ENCODE results near the gene DTWD2. TPM values are rescaled to one million over a fixed set of nuclear protein-coding genes. Genes with fewer than 3 reads are reported as not detected.

DTWD2 gene
- 1 to 10 TPM; 3.0 to 4.4 TPM for total RNA-seq

- ChIA-PET POLR2A (interaction anchor here (0.5 to 1.0 kb wide), 2 partner anchors 38 to 82 kb away, joined by 4 to 7 read pairs; partner anchors contain the start of gene DMXL1), CTCF (interaction anchor here (0.6 to 3.0 kb wide), 21 partner anchors 17 to 726 kb away, joined by 3 to 19 read pairs (median 4); no protein-coding TSS in a partner anchor)
Observed at GRCh38 chr5:118987988-118988865, at the start of gene DTWD2. TSS of gene DTWD2 (minus strand) at chr5:118988547. CDS start at chr5:118988511, 36 bp downstream.

GRCh38 chr5:119037496-119038215 lies 49.3 kb upstream of the DTWD2 start:
- CTCF ChIA-PET: no interaction called here
- POLR2A ChIA-PET: no interaction called here

GRCh38 chr5:119036101-119036762 lies 47.9 kb upstream of the DTWD2 start:
- ChIA-PET POLR2A (no interaction called here), CTCF (no interaction called here)

- POLR2A ChIA-PET: no interaction called here
- CTCF ChIA-PET: interaction anchor here (0.6 to 0.7 kb wide), 3 partner anchors 11 to 426 kb away, joined by 3 to 4 read pairs (median 3); no protein-coding TSS in a partner anchor
Observed at GRCh38 chr5:119033135-119033534, 44.8 kb upstream of the DTWD2 start.

- POLR2A ChIA-PET: no interaction called here
- CTCF ChIA-PET: interaction anchor here (0.6 kb wide), 2 partner anchors 118 to 141 kb away, joined by 3 read pairs; no protein-coding TSS in a partner anchor
Observed at GRCh38 chr5:119032656-119033055, 44.3 kb upstream of the DTWD2 start.

GRCh38 chr5:119031905-119032304 lies 43.6 kb upstream of the DTWD2 start:
- ChIA-PET CTCF (interaction anchor here (0.6 kb wide), 1 partner anchor 142 kb away, joined by 3 read pairs; no protein-coding TSS in a partner anchor), POLR2A (no interaction called here)

- ChIA-PET POLR2A (no interaction called here), CTCF (no interaction called here)
Observed at GRCh38 chr5:119031011-119031886, 42.9 kb upstream of the DTWD2 start.

- ChIA-PET POLR2A (no interaction called here), CTCF (no interaction called here)
Observed at GRCh38 chr5:119028575-119028974, 40.2 kb upstream of the DTWD2 start.

- POLR2A ChIA-PET: no interaction called here
Observed at GRCh38 chr5:119022773-119023172, 34.4 kb upstream of the DTWD2 start.

GRCh38 chr5:119022017-119022745 lies 33.8 kb upstream of the DTWD2 start:
- POLR2A ChIA-PET: no interaction called here
- CTCF ChIA-PET: interaction anchor here (0.6 to 1.0 kb wide), 3 partner anchors 11 to 413 kb away, joined by 3 read pairs; no protein-coding TSS in a partner anchor

More at GRCh38 chr5:119022773-119023172, 34.4 kb upstream of the DTWD2 start:
- CTCF ChIA-PET: interaction anchor here (0.7 kb wide), 1 partner anchor 11 kb away, joined by 3 read pairs; no protein-coding TSS in a partner anchor

GRCh38 chr5:119021149-119021732 lies 32.9 kb upstream of the DTWD2 start:
- CTCF ChIA-PET: interaction anchor here (0.6 to 1.0 kb wide), 3 partner anchors 12 to 414 kb away, joined by 3 to 5 read pairs (median 3); no protein-coding TSS in a partner anchor
- POLR2A ChIA-PET: no interaction called here

GRCh38 chr5:119019949-119020348 lies 31.6 kb upstream of the DTWD2 start:
- ChIA-PET CTCF (interaction anchor here (1.3 kb wide), 1 partner anchor 392 kb away, joined by 3 read pairs; no protein-coding TSS in a partner anchor), POLR2A (no interaction called here)

- POLR2A ChIA-PET: no interaction called here
- CTCF ChIA-PET: interaction anchor here (1.3 kb wide), 1 partner anchor 392 kb away, joined by 3 read pairs; no protein-coding TSS in a partner anchor
Observed at GRCh38 chr5:119019501-119019900, 31.2 kb upstream of the DTWD2 start.

GRCh38 chr5:119017994-119018393 lies 29.6 kb upstream of the DTWD2 start:
- ChIA-PET CTCF (no interaction called here), POLR2A (no interaction called here)

GRCh38 chr5:119016125-119016774 lies 27.9 kb upstream of the DTWD2 start:
- CTCF ChIA-PET: interaction anchor here (0.7 kb wide), 1 partner anchor 18 kb away, joined by 3 read pairs; no protein-coding TSS in a partner anchor
- POLR2A ChIA-PET: no interaction called here

- ChIA-PET POLR2A (no interaction called here), CTCF (interaction anchor here (1.8 kb wide), 1 partner anchor 11 kb away, joined by 3 read pairs; no protein-coding TSS in a partner anchor)
Observed at GRCh38 chr5:119011186-119011585, 22.8 kb upstream of the DTWD2 start.

- ChIA-PET CTCF (no interaction called here), POLR2A (no interaction called here)
Observed at GRCh38 chr5:119010206-119010605, 21.9 kb upstream of the DTWD2 start.

Measured in activated CD8-positive, alpha-beta memory T cell treated with anti-CD3 and anti-CD28 coated beads for 36 hours (primary cell).